NCI-H2227 (cell line): ENCODE data around the gene HIVEP2.

Source experiments
- DNase-seq: peaks from one replicate; lab custom pipeline; 2025; ENCODE audit not compliant: unreplicated experiment; lab: John Stamatoyannopoulos, UW

Gene HIVEP2

GRCh38 chr6:142750998-142751397 is 194.0 kb downstream of the HIVEP2 start:
- DNase-seq, result no peak

- DNase-seq, result no peak
Observed at GRCh38 chr6:142749556-142749955, 195.4 kb downstream of the HIVEP2 start.

- DNase-seq, result no peak
Observed at GRCh38 chr6:142746524-142746923, 198.5 kb downstream of the HIVEP2 start.

DNA sequence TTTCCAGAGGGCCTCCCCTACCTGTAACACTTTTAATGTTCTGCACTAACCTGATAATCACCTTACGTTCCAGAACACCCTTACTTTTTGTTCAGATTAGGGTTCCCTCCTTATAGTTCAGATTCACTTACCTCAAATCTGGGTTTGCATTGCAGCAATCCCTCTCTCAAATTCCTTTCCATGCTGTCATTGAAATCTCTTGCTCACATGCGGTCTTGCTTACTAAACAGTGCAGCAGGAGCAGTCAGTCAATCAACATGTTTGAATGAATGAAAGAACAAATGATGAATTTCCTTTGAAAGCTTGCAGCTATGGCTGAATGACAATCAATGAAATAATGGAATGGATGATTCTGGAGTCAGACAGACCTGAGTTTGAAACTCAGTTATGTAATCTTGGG is 200.1 kb downstream of the HIVEP2 start:
- no peak for DNase-seq

DNA sequence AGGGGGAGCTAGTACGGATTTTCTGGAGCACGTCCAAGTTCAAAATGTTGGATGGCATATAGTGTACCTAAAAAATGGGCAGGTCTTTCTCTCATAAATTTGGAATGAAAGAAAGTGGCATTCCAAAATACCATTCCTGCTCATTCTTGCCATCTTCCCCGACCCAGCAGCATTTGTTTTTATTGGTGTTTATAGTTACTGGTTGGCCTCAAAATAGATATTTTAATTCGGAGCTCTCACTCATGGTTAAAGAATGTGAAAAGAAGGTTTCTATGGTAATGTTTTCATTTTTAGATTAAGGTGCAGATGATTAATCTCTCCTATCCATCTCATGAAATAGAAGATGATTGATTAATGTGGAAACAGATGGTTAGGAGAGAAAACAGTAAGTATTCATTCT is 204.5 kb downstream of the HIVEP2 start:
- DNase-seq, result no peak

DNA sequence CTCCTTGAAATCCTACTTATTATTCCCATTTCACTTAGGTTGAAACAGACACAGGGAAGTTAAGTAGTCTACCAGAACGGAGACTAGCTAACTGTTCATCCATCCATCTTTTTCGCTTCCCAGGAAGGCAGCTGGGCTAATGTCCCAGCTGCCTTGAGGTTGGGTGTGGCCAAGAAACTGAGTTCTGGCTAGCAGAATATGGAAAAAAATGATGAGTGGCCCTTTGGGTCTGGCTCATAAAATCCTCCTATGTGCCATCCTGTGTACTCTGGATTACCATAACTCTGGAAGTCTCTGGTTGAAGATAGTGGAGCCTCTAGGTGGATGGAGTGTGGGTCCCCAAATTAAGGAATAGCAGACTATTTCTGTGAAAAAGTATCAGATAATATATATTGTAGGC is 206.2 kb downstream of the HIVEP2 start:
- no peak for DNase-seq

DNA sequence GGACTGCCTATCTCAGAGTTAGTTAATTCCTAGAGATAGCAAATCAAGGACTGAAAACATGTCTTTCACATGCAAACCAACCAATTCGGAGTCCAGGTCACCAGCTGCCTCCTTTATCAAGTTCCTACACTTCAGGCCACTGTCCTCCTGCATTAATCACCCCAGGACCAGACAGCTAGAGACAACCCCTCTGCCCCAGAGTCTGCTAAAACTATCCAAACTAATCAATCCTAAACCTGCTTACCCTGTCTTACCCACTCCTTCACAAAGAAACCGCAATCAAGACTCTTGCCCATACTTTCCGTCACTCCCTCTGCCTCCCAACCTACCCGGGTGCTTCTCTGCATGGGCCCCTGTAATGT is 207.0 kb downstream of the HIVEP2 start:
- DNase-seq, result no peak

DNA sequence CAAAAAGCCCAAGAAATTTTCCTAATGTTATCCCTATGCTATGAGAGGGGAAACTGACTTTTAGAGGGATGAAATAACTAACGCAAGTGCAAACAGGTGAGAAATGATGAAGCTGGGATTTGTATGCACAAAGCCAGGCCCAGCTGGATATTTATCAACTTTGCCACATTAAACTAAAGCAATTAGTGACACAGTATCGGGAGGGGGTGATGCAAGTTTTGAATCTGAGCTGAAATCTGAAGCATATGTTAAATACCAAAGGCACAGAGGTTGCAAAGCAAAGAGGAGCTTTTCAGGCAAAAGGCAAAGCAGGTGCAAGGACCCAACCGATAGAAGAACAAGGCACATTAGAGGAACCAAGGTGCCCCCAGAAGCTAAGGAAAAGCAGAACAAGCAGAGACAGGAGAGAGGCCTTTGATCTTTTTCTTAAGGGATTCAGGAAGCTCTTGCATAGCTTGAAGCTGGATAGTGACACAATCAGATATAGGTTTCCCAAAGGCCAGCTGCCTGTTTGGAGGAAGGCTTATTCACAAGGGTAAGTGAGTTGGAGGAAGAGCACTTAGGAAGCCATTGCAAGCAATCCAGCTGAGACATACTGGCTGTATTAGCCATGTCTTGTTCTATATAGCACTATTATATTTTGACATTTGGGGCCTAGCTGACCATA is 207.5 kb downstream of the HIVEP2 start:
- no peak for DNase-seq

- DNase-seq, result no peak
Observed at GRCh38 chr6:142735204-142735603, 209.8 kb downstream of the HIVEP2 start.

GRCh38 chr6:142732790-142733189 is 212.2 kb downstream of the HIVEP2 start:
- no peak for DNase-seq

DNA sequence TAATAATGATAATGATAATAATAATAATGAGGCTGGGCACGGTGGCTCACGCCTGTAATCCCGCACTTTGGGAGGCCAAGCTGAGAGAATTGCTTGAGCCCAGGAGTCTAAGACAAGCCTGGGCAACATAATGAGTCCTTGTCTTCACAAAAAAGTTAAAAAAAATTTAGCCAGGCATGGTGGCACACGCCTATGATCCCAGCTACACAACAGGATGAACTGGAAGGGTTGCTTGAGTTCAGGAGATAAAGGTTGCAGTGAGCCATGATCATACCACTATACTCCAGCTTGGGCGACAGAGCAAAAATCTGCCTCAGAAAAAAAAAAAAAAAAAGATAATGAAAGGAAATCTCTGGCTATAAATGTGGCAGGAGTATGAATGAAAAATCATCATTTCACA is 213.4 kb downstream of the HIVEP2 start:
- no peak for DNase-seq

DNA sequence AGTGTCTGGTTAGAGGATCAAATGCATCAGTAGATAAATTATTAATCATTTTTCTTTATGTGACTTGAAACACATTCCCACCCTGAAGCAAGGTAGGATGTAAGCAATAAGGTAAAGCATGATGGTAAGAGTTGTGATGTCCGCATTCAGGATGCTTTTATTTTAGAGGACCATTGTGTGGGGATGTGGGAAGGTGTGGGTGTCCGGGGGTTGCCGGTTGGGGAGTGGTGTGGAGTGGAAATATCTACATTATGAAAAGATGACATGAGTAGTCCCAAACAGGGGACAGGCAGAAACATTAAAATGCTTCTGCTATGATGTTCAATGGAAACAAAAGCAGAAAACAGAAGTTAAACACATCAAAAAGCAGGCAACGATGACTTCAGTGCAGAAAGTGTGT is 215.4 kb downstream of the HIVEP2 start:
- DNase-seq, result no peak

DNA sequence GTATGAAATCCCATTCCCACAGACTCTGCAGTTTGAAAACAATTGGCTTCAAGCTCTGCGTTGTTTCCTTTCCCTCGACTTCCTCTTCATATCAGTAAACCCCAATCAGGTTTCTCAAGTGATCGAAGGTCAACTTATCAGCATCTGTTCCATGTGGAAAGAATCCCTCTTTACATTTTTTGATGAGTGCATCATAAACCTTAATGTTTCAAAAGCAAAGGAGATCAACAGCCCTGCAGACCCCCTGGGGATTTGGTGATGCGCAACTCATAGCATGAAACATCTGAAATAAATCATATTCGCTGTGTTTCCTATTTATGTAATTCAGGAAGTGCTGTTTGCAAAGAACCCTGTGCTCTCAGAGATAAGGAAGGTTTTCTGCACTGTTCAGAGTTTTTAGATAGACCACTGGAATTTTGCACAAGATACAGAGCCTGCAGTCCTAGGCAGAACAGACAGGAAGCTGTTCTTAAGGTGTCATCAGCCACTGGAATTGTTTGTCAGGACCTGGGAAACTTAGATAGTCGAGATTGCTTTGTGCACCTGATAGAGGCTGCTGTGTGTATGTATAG is 216.0 kb downstream of the HIVEP2 start:
- no peak for DNase-seq

DNA sequence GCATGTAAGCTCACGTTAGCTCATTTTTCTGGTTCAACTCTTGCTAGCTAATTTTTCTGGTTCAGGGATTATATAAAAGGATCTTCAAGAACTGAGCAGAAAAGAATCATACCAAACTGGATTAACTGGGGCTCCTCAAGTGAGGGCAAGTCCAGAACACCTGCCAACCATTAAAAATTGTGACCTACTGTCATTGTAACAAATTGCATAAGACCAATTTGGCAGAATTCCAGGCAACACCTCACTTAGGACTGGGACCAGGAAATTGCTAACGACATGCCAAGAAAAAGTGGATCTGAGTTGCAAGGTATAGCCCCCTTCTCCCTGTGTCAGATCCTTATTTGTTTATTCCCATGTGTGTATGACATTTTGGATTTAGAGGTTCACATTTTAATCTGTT is 216.6 kb downstream of the HIVEP2 start:
- DNase-seq, result peak; percentile 7

DNA sequence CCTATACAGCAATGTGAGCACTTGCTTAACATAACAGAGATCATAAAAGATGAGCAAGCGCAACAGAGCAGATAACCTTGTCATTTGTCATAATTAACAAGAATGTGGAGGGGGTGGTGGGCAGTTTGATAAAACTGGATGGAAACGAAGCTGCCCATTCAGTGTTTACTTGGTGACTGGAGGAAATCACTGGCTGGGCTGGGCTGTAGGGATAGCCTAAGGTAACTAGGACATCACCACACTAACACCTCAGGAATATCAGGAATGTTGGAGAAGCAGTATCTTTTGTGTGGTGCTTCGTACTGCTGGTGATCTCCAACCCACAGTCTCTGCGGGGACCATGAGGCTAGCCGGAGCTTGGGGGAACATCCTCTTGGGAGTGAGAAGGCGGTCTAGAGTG is 218.4 kb downstream of the HIVEP2 start:
- no peak for DNase-seq

DNA sequence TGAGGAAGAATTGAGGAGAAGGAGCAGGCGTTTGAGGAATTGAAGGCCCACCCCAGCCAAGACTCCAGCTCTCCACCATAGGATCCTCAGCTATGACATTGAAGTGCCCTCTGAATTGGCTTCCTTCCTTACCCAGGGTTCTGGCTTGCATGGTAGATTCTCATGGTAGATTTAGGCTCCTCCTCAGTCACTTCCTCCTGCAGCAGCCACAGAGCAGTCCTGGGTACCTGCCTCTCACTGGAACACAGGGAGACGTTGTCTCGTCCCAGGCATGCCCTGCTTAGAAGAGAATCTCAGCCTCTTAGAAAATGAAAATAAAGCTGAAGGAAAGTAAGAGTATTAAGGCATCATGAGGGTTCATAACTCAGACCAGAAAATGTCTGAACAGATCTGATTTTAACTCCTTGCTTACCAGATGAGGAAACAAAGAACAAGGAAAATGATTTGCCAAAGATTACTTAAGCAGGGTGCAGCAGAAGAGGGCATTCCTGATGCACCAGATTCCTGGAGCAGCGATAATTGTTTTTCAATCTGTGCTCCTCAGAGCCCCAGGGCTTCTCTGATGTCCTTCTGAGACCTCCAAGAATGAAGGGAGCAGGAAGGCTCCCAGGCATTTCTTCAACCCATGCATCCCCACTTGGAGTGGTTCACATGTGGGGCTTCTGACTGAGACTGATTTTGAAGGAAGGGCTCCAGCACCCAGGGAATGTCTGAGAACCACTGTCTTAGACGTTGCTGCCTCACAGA is 219.8 kb downstream of the HIVEP2 start:
- DNase-seq, result no peak

DNA sequence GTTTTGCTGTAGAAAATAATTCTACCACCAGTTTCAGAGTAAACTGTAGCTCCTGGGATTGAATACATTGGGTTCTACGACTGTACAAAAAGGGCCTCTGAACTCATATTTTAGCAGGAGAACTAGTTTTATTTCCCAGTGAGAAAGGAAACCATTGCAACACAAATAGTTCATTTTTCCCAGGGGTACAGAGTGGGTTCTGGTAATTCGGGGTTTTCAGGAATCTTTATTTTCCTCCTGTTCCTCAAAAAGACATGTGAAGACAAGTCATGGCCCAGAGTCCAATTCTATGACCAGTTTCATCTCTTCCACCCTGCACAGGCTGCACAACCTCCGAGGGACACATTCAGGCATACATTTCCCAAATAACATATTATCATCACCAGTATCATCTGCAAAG is 222.1 kb downstream of the HIVEP2 start:
- no peak for DNase-seq

GRCh38 chr6:142722012-142722411 is 223.0 kb downstream of the HIVEP2 start:
- DNase-seq, result no peak

GRCh38 chr6:142721215-142721920 is 223.6 kb downstream of the HIVEP2 start:
- no peak for DNase-seq

- DNase-seq, result no peak
Observed at GRCh38 chr6:142718667-142719191, 226.2 kb downstream of the HIVEP2 start.

DNA sequence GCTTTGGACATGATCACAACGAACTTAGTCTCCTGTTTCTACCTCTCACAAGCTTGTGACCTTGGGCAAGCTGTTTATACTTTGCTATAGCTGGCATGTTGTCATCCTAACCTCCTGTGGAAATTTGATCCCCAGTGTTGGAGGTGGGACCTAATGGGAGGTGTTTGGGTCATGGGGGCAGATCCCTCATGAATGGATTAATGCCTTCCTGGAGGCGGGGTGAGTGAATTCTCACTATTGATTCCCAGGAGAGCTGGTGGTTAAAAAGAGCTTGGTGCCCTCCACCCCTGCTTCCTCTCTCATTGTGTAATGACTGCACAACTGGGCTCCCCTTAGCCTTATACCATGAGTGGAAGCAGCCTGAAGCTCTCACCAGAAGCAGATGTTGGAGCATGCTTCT is 228.9 kb downstream of the HIVEP2 start:
- DNase-seq, result no peak
